Activated T-helper 17 cell treated with anti-CD3 and anti-CD28 coated beads, Interleukin-2, amount 50 U/mL, for 72 hours (primary cell): ENCODE data around the gene GPC3. TPM values are rescaled to one million over a fixed set of nuclear protein-coding genes. Genes with fewer than 3 reads are reported as not detected.

Experiments used
- ATAC-seq: fragments of 150-1000 bp; cut with Tn5 transposase; replicated peaks from 2 replicates; pipeline ENCODE4 v1.10.0; 2021; ENCODE audit warnings: mild to moderate bottlenecking, moderate library complexity
- H3K27ac Mint-ChIP-seq: one replicate; pipeline ENCODE4 v1.8.0; 2022; ENCODE audit warnings: mixed read lengths
- H3K27me3 Mint-ChIP-seq: one replicate; pipeline ENCODE4 v1.8.0; 2022; ENCODE audit warnings: mixed read lengths
- H3K36me3 Mint-ChIP-seq: one replicate; pipeline ENCODE4 v1.8.0; 2022; ENCODE audit warnings: low read depth, mild to moderate bottlenecking, mixed read lengths
- H3K4me1 Mint-ChIP-seq: one replicate; pipeline ENCODE4 v1.8.0; 2022; ENCODE audit warnings: mixed read lengths
- H3K4me3 Mint-ChIP-seq: one replicate; pipeline ENCODE4 v1.8.0; 2022; ENCODE audit warnings: mild to moderate bottlenecking, mixed read lengths
- H3K9me3 Mint-ChIP-seq: one replicate; pipeline ENCODE4 v1.8.0; 2022; ENCODE audit warnings: mixed read lengths
- total RNA-seq, 2 donors: library from RNA; stranded (reverse); gene quantifications; one replicate each; pipeline ENCODE4 v1.2.3, GENCODE V29; 2022

GPC3 gene
- total RNA-seq, 2 donors from 2014 or later = 0.15 TPM; not detected in 1

- H3K27ac Mint-ChIP-seq = no peak overlapping the region
- ATAC-seq = no peak
Measured at GRCh38 chrX:133669214-133669613, 316.2 kb downstream of the GPC3 start.

GRCh38 chrX:133668225-133668931 is 317.0 kb downstream of the GPC3 start:
- H3K4me3 Mint-ChIP-seq = no peak overlapping the region
- H3K27ac Mint-ChIP-seq = no peak overlapping the region
- no peaks in the 10 kb centered on the region for H3K9me3 Mint-ChIP-seq
- H3K27me3 Mint-ChIP-seq = peaks cover 3% of the 10 kb centered on the region
- no peaks in the 10 kb centered on the region for H3K36me3 Mint-ChIP-seq
- ATAC-seq = no peak
- no peaks in the 10 kb centered on the region for H3K4me1 Mint-ChIP-seq

More at GRCh38 chrX:133669214-133669613, 316.2 kb downstream of the GPC3 start:
- Mint-ChIP-seq H3K4me3 (no peak overlapping the region), H3K4me1 (no peaks in the 10 kb centered on the region), H3K36me3 (no peaks in the 10 kb centered on the region), H3K9me3 (no peaks in the 10 kb centered on the region), H3K27me3 (peaks cover 3% of the 10 kb centered on the region)

- Mint-ChIP-seq H3K27ac (no peak overlapping the region), H3K27me3 (no peaks in the 10 kb centered on the region), H3K9me3 (no peaks in the 10 kb centered on the region), H3K4me1 (no peaks in the 10 kb centered on the region), H3K4me3 (no peak overlapping the region), H3K36me3 (no peaks in the 10 kb centered on the region)
- ATAC-seq = no peak
Measured at GRCh38 chrX:133666256-133666655, 319.1 kb downstream of the GPC3 start.

- Mint-ChIP-seq H3K4me1 (no peaks in the 10 kb centered on the region), H3K36me3 (no peaks in the 10 kb centered on the region), H3K4me3 (no peak overlapping the region), H3K9me3 (no peaks in the 10 kb centered on the region), H3K27me3 (peaks cover 4% of the 10 kb centered on the region), H3K27ac (no peak overlapping the region)
- ATAC-seq = no peak
Measured at GRCh38 chrX:133661962-133662839, 323.2 kb downstream of the GPC3 start.

- no peaks in the 10 kb centered on the region for H3K9me3 Mint-ChIP-seq
Measured at GRCh38 chrX:133660281-133660680, 325.1 kb downstream of the GPC3 start.

GRCh38 chrX:133658293-133658911 is 327.0 kb downstream of the GPC3 start:
- H3K27me3 Mint-ChIP-seq = peaks cover 4% of the 10 kb centered on the region
- H3K4me3 Mint-ChIP-seq = no peak overlapping the region
- no peak overlapping the region for H3K27ac Mint-ChIP-seq
- H3K9me3 Mint-ChIP-seq = no peaks in the 10 kb centered on the region
- no peaks in the 10 kb centered on the region for H3K36me3 Mint-ChIP-seq
- no peaks in the 10 kb centered on the region for H3K4me1 Mint-ChIP-seq
- ATAC-seq = no peak

More at GRCh38 chrX:133660281-133660680, 325.1 kb downstream of the GPC3 start:
- Mint-ChIP-seq H3K4me1 (no peaks in the 10 kb centered on the region), H3K27ac (no peak overlapping the region), H3K36me3 (no peaks in the 10 kb centered on the region), H3K4me3 (no peak overlapping the region), H3K27me3 (peaks cover 4% of the 10 kb centered on the region)
- ATAC-seq = no peak

- Mint-ChIP-seq H3K36me3 (no peaks in the 10 kb centered on the region), H3K4me3 (no peak overlapping the region), H3K27me3 (peaks cover 7% of the 10 kb centered on the region), H3K27ac (no peak overlapping the region), H3K9me3 (no peaks in the 10 kb centered on the region), H3K4me1 (no peaks in the 10 kb centered on the region)
- no peak for ATAC-seq
Measured at GRCh38 chrX:133655275-133656265, 329.8 kb downstream of the GPC3 start.

- no peak for ATAC-seq
Measured at GRCh38 chrX:133654811-133655210, 330.6 kb downstream of the GPC3 start.

GRCh38 chrX:133653358-133653757 is 332.0 kb downstream of the GPC3 start:
- no peak overlapping the region for H3K4me3 Mint-ChIP-seq
- peaks cover 3% of the 10 kb centered on the region for H3K27me3 Mint-ChIP-seq
- no peak overlapping the region for H3K27ac Mint-ChIP-seq
- no peaks in the 10 kb centered on the region for H3K36me3 Mint-ChIP-seq
- H3K9me3 Mint-ChIP-seq = no peaks in the 10 kb centered on the region
- ATAC-seq = no peak
- no peaks in the 10 kb centered on the region for H3K4me1 Mint-ChIP-seq

More at GRCh38 chrX:133654811-133655210, 330.6 kb downstream of the GPC3 start:
- Mint-ChIP-seq H3K27me3 (peaks cover 7% of the 10 kb centered on the region), H3K9me3 (no peaks in the 10 kb centered on the region), H3K27ac (no peak overlapping the region), H3K36me3 (no peaks in the 10 kb centered on the region), H3K4me1 (no peaks in the 10 kb centered on the region), H3K4me3 (no peak overlapping the region)

- H3K9me3 Mint-ChIP-seq = no peaks in the 10 kb centered on the region
- no peak overlapping the region for H3K4me3 Mint-ChIP-seq
- no peak overlapping the region for H3K27ac Mint-ChIP-seq
- no peaks in the 10 kb centered on the region for H3K36me3 Mint-ChIP-seq
- no peaks in the 10 kb centered on the region for H3K4me1 Mint-ChIP-seq
- H3K27me3 Mint-ChIP-seq = peaks cover 3% of the 10 kb centered on the region
- ATAC-seq = no peak
Measured at GRCh38 chrX:133652185-133652584, 333.2 kb downstream of the GPC3 start.

- Mint-ChIP-seq H3K27ac (no peak overlapping the region), H3K4me3 (no peak overlapping the region), H3K36me3 (no peaks in the 10 kb centered on the region), H3K4me1 (no peaks in the 10 kb centered on the region), H3K9me3 (no peaks in the 10 kb centered on the region), H3K27me3 (peaks cover 3% of the 10 kb centered on the region)
- no peak for ATAC-seq
Measured at GRCh38 chrX:133650239-133650638, 335.2 kb downstream of the GPC3 start.

- Mint-ChIP-seq H3K27ac (no peak overlapping the region), H3K36me3 (no peaks in the 10 kb centered on the region), H3K4me1 (no peaks in the 10 kb centered on the region), H3K9me3 (no peaks in the 10 kb centered on the region), H3K27me3 (peaks cover 3% of the 10 kb centered on the region), H3K4me3 (no peak overlapping the region)
- ATAC-seq = no peak
Measured at GRCh38 chrX:133649651-133650050, 335.7 kb downstream of the GPC3 start.

GRCh38 chrX:133648594-133648993 is 336.8 kb downstream of the GPC3 start:
- Mint-ChIP-seq H3K27me3 (peaks cover 3% of the 10 kb centered on the region), H3K9me3 (no peaks in the 10 kb centered on the region), H3K36me3 (no peaks in the 10 kb centered on the region), H3K4me1 (no peaks in the 10 kb centered on the region), H3K4me3 (no peak overlapping the region), H3K27ac (no peak overlapping the region)
- no peak for ATAC-seq

GRCh38 chrX:133646719-133647116 is 338.7 kb downstream of the GPC3 start:
- no peaks in the 10 kb centered on the region for H3K36me3 Mint-ChIP-seq
- no peak for ATAC-seq

More at GRCh38 chrX:133646719-133647116, 338.7 kb downstream of the GPC3 start:
- Mint-ChIP-seq H3K9me3 (no peaks in the 10 kb centered on the region), H3K4me3 (no peak overlapping the region), H3K27ac (no peak overlapping the region), H3K4me1 (no peaks in the 10 kb centered on the region), H3K27me3 (no peaks in the 10 kb centered on the region)
